GM18526 (cell line): ENCODE results near the gene TNIP2.

Source experiments
- POLR2A ChIP-seq: IDR thresholded peaks from 3 replicates; pipeline ENCODE4 v1.6.1; 2011; ENCODE audit not compliant: insufficient read length; ENCODE audit errors: extremely low read depth

TNIP2 gene

GRCh38 chr4:2743518-2744445 lies 12.4 kb downstream of the TNIP2 start:
- no peak for TF ChIP-seq POLR2A

- no peak for TF ChIP-seq POLR2A
Observed at GRCh38 chr4:2742823-2743517, 13.2 kb downstream of the TNIP2 start.

- TF ChIP-seq POLR2A: no peak
Observed at GRCh38 chr4:2742081-2742822, 13.9 kb downstream of the TNIP2 start.

DNA sequence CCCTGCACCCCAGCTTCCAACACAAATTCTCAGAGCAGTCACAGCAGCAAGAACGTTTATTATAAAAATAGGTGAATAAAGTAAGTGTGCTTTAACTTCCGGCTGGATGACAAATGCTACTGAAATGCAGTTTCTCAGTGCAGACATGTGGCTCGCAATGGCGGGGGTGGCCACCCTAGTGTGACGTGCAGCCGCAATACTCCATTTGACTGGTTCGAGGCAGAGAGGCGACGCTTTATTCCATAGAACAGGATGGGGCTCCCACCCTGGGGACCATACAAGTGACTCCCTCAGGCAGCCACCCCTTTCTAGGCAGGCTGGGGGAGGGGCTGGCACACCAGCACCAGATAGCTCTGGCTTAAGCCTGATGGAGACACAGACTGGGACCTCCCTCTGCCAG lies 14.5 kb downstream of the TNIP2 start:
- no peak for TF ChIP-seq POLR2A

GRCh38 chr4:2735869-2736268 lies 20.3 kb downstream of the TNIP2 start:
- no peak for TF ChIP-seq POLR2A

- TF ChIP-seq POLR2A: no peak
Observed at GRCh38 chr4:2734612-2735011, 21.5 kb downstream of the TNIP2 start.

DNA sequence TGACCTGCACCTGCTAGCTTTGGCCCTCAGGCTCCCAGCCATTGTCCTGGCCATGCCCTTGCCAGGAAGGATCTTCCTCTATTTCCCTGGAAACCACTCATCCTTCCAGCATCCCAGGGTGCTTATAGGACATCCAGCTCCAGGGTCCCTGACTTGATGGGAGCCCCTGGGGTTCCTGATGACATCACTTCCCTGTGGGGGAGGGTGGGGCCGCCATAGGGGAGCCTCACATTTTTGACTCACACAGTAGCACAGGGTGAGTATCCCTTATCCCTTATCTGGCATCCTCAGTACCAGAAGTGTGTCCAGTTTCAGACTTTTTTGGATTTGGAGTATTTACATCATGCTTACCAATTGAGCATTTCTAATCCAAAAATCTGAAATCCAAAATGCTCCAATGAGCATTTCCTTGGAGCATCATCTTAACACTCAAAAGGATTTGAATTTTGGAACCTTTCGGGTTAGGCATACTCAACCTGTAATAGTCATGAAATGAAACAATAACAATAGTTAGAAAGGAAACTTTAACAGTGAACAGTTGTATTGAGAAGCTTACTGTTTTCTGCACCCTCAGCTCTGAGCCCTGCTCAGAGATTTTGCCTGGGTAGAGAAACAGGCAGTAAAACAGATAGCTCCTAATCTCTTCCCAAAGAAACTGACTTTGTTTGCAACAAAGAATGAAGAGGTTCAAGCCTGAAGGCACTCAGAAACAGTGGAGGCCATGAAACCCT lies 22.1 kb downstream of the TNIP2 start:
- TF ChIP-seq POLR2A: no peak

DNA sequence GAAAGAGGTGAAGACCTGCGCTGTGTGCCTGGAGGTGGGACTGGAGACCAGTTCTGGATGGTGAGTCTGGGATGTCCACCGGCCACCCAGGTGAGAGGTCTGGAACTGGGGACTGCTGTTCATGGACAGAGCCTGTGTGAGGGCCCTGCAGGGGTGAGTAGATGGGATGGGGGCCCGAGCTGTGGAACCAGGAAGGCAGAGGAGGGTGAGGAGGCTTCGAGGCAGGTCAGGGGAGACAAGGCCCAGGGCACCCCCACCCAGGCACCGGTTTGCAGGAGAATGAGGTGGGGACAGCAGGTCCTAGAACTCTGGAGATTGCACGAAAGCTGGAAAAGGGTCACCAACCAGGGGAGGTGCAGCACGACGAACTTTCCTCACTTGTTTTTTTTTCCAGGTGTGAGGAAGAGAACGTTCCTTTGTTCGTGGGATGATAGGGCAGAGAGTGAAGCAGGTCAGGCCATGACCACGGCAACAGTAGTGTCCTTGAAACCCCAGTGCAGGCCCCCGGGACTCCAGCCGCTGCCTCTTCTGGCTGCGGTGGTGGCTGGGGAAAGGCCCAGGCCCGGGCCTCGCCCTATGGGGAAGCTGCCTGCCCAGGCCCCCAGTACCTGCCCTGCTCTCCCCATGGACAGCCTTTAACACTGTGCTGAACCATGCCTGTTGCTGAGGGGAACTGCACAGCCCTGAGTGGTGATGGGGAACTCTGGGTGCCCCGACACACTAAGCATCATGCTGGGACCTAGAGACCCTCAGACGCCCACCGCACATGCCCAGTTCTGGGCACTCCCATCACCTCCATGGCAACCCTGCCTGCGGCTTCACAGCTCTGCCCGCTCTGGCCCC lies 22.9 kb downstream of the TNIP2 start:
- TF ChIP-seq POLR2A: no peak

DNA sequence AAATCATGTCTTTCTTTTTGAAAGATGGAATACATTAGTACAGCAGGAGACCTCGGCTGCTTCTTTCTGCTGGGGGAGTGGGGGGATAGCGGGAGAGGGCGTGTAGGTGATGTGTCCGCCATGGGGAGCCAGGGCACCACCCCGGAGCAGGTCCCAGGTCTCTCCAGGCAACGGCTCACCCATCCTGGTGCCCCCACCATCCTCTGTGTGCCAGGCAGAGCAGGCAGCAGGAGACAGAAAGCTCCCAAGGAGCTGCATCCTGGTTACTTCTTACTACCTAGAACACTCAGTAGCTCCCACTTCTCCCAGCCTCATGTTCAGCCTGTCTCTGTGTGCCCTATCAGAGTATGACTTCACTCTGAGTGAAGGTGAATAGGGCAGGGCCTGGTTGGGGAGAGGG lies 23.6 kb downstream of the TNIP2 start:
- TF ChIP-seq POLR2A: no peak

DNA sequence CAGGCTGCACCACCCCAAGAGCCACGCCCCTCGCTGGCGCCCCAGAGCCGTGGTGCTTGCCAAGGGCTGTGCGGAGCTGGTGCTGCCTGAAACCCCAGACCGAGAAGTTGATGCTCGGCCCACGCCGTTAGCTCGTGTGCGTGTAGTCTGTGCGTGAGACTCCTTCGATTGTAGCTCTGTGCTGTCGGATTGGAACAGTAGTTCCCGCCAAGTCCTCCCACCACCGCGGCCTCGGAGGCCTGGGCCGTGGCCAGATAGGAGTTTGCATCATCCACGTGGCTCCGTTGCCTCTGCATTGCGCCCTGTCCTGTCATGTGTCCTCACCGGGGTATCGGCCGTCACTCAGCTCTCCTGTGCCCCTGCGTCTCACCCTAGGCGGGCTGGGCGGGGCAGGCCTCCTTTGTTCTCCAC lies 24.2 kb downstream of the TNIP2 start:
- TF ChIP-seq POLR2A: no peak

DNA sequence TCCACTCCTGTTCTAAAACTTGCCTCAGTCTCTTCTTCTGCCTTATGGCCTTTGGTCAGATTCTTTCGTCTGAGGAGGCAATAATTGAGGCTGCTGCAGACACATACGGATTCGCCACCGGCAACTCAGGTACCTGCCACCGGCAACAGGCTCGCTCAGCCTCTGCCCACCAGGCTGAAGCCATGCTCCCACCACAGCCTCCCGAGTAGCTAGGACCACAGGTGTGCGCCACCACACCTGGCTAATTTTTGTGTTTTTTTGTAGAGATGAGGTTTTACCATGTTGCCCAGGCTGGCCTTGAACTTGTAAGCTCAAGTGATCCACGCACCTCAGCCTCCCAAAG lies 26.6 kb downstream of the TNIP2 start:
- no peak for TF ChIP-seq POLR2A

DNA sequence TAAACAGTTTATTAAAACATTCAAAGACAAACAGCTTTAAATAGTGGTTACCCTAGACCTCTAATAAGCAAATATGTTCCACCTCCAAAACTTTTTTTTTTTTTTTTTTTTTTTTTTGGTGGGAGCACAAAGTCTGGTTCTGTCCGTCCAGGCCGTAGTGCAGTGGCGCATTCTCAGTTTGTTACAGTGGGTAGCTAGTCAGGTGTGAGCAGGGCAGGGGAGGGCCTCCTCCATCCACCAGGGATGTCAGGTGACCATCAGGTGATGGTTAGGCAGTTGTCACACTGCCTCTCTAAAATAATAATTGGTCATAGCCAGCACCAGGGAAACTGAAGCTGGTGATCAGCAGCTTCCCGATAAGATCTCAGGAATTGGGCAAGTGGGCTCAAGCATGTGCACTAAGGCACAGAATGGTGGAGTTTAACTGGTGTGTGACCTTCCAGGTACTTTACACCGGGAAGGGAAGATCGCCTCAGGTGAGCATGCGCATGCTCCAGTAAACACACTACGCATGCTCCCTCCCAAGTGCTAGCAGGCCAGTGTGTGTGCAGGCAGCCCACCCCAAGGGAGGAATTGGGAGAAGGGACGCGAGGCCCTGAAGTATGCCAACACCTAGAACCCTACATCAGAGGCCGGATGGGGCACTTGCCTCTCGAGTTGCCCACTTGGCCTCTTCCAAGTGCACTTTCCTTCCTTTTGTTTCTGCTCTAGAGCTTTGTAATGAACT lies 27.2 kb downstream of the TNIP2 start:
- TF ChIP-seq POLR2A: no peak

GRCh38 chr4:2728221-2728620 lies 27.9 kb downstream of the TNIP2 start:
- no peak for TF ChIP-seq POLR2A

DNA sequence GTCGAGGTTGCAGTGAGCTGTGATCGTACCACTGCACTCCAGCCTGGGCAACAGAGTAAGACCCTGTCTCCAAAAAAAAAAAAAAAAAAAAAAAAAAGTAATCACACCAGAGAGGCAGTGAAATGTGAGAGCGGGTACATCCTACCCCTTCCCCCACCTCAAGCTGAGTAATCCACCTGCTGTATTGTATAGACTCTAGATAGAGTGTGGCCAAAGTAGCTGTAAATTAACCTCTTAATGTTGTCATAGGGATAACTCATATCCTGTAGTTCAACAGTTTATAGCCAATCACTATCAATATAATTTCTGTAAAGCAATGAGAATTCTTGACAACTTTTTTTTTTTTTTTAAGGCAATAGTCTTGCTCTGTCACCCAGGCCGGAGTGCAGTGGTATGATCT lies 30.8 kb downstream of the TNIP2 start:
- no peak for TF ChIP-seq POLR2A
